GM12878 (cell line): Measurements from ENCODE around the gene RBM18.

Source experiments
- CBFB ChIP-seq: IDR thresholded peaks from 2 replicates; pipeline ENCODE4 v1.6.1; 2016; ENCODE audit warnings: antibody characterized with exemption, low read depth
- EZH2 ChIP-seq: IDR thresholded peaks from 2 replicates; pipeline ENCODE4 v1.6.1; 2012; ENCODE audit warnings: low read depth, mild to moderate bottlenecking, control low read depth, inconsistent platforms, low read length, borderline replicate concordance; ENCODE audit not compliant: control insufficient read depth
- JUND ChIP-seq: IDR thresholded peaks from 2 replicates; pipeline ENCODE4 v1.6.1; 2012; ENCODE audit warnings: low read depth, mild to moderate bottlenecking, low read length, improper control_type of control experiment, moderate library complexity
- MYC ChIP-seq: IDR thresholded peaks from 2 replicates; pipeline ENCODE4 v1.6.1; 2011; ENCODE audit warnings: mild to moderate bottlenecking, low read length, moderate library complexity, inconsistent platforms; ENCODE audit not compliant: insufficient read depth, insufficient replicate concordance, insufficient read length, severe bottlenecking
- POLR2A ChIP-seq: IDR thresholded peaks from 2 replicates; pipeline ENCODE4 v1.6.1; 2011; ENCODE audit warnings: low read depth, mild to moderate bottlenecking, low read length
- POLR2AphosphoS5 ChIP-seq: IDR thresholded peaks from 2 replicates; pipeline ENCODE4 v1.6.1; 2011; ENCODE audit warnings: mild to moderate bottlenecking, low read length, inconsistent platforms
- SREBF1 ChIP-seq: IDR thresholded peaks from 2 replicates; pipeline ENCODE4 v1.6.1; 2012; ENCODE audit warnings: mild to moderate bottlenecking, low read length
- SRF ChIP-seq, 2 experiments: IDR thresholded peaks; 2 replicates each; pipeline ENCODE4 v1.6.1; 2011; ENCODE audit warnings: low read depth in 2 of 2, low read length in 2 of 2, mild to moderate bottlenecking in 1 of 2, moderate library complexity in 1 of 2
- TBL1XR1 ChIP-seq: IDR thresholded peaks from 2 replicates; pipeline ENCODE4 v1.6.1; 2012; ENCODE audit warnings: low read depth, low read length, improper control_type of control experiment
- TF ChIP-seq, protein P1 (sequence below): fragments of 450-650 bp; IDR thresholded peaks from 2 replicates; pipeline ENCODE4 v1.6.1; 2017; ENCODE audit warnings: mild to moderate bottlenecking, moderate library complexity
- TF ChIP-seq, protein P2 (sequence below), 3 experiments: IDR thresholded peaks in 2 of 3; conservative IDR thresholded peaks in 1 of 3; 2 replicates each; pipeline ENCODE4 v1.5.1; 2011; ENCODE audit warnings: low read depth in 3 of 3, low read length in 3 of 3, mild to moderate bottlenecking in 3 of 3, control low read depth in 2 of 3, moderate library complexity in 2 of 3, inconsistent platforms in 1 of 3, mixed read lengths in 1 of 3; ENCODE audit not compliant: control insufficient read depth in 2 of 3, insufficient read depth in 1 of 3; ENCODE audit errors: extremely low read depth in 1 of 3
- TF ChIP-seq, protein P3 (sequence below): IDR thresholded peaks from 2 replicates; pipeline ENCODE4 v1.6.1; 2012; ENCODE audit warnings: low read depth, low read length, improper control_type of control experiment
- TF ChIP-seq, protein P4 (sequence below): IDR thresholded peaks from 2 replicates; pipeline ENCODE4 v1.6.1; 2012; ENCODE audit warnings: low read depth, low read length, improper control_type of control experiment

GRCh38 chr9:122226758-122227574 is 37.7 kb downstream of the RBM18 start:
- TF ChIP-seq POLR2AphosphoS5, result no peak
- TF ChIP-seq SREBF1, result no peak
- TF ChIP-seq, protein P1, sequence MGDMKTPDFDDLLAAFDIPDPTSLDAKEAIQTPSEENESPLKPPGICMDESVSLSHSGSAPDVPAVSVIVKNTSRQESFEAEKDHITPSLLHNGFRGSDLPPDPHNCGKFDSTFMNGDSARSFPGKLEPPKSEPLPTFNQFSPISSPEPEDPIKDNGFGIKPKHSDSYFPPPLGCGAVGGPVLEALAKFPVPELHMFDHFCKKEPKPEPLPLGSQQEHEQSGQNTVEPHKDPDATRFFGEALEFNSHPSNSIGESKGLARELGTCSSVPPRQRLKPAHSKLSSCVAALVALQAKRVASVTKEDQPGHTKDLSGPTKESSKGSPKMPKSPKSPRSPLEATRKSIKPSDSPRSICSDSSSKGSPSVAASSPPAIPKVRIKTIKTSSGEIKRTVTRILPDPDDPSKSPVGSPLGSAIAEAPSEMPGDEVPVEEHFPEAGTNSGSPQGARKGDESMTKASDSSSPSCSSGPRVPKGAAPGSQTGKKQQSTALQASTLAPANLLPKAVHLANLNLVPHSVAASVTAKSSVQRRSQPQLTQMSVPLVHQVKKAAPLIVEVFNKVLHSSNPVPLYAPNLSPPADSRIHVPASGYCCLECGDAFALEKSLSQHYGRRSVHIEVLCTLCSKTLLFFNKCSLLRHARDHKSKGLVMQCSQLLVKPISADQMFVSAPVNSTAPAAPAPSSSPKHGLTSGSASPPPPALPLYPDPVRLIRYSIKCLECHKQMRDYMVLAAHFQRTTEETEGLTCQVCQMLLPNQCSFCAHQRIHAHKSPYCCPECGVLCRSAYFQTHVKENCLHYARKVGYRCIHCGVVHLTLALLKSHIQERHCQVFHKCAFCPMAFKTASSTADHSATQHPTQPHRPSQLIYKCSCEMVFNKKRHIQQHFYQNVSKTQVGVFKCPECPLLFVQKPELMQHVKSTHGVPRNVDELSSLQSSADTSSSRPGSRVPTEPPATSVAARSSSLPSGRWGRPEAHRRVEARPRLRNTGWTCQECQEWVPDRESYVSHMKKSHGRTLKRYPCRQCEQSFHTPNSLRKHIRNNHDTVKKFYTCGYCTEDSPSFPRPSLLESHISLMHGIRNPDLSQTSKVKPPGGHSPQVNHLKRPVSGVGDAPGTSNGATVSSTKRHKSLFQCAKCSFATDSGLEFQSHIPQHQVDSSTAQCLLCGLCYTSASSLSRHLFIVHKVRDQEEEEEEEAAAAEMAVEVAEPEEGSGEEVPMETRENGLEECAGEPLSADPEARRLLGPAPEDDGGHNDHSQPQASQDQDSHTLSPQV, result no peak
- TF ChIP-seq TBL1XR1, result no peak
- no peak for TF ChIP-seq EZH2
- TF ChIP-seq POLR2A, result no peak
- TF ChIP-seq SRF (IDR thresholded peaks at IDR 0.05; ENCODE audit: low read depth in 2 of 2, low read length in 2 of 2), result no peak
- TF ChIP-seq JUND, result no peak
- no peak for TF ChIP-seq CBFB
- TF ChIP-seq MYC, result no peak
- TF ChIP-seq, protein P2, sequence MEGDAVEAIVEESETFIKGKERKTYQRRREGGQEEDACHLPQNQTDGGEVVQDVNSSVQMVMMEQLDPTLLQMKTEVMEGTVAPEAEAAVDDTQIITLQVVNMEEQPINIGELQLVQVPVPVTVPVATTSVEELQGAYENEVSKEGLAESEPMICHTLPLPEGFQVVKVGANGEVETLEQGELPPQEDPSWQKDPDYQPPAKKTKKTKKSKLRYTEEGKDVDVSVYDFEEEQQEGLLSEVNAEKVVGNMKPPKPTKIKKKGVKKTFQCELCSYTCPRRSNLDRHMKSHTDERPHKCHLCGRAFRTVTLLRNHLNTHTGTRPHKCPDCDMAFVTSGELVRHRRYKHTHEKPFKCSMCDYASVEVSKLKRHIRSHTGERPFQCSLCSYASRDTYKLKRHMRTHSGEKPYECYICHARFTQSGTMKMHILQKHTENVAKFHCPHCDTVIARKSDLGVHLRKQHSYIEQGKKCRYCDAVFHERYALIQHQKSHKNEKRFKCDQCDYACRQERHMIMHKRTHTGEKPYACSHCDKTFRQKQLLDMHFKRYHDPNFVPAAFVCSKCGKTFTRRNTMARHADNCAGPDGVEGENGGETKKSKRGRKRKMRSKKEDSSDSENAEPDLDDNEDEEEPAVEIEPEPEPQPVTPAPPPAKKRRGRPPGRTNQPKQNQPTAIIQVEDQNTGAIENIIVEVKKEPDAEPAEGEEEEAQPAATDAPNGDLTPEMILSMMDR (IDR thresholded peaks at IDR 0.05 in 2 of 3, conservative IDR thresholded peaks at IDR 0.05 in 1 of 3; ENCODE audit: control insufficient read depth in 2 of 3, extremely low read depth in 1 of 3, insufficient read depth in 1 of 3, low read depth in 3 of 3, low read length in 3 of 3), result no peak
- TF ChIP-seq, protein P3, sequence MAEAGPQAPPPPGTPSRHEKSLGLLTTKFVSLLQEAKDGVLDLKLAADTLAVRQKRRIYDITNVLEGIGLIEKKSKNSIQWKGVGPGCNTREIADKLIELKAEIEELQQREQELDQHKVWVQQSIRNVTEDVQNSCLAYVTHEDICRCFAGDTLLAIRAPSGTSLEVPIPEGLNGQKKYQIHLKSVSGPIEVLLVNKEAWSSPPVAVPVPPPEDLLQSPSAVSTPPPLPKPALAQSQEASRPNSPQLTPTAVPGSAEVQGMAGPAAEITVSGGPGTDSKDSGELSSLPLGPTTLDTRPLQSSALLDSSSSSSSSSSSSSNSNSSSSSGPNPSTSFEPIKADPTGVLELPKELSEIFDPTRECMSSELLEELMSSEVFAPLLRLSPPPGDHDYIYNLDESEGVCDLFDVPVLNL, result no peak
- TF ChIP-seq, protein P4, sequence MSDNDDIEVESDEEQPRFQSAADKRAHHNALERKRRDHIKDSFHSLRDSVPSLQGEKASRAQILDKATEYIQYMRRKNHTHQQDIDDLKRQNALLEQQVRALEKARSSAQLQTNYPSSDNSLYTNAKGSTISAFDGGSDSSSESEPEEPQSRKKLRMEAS, result no peak
